GM12878 (cell line): ENCODE measurements around the gene NES. TPM values are rescaled to one million over a fixed set of nuclear protein-coding genes. Genes with fewer than 3 reads are reported as not detected.

Experiments used
- ATAC-seq: fragments of 200-7000 bp; cut with Tn5 transposase; 3 replicates; pipeline ENCODE4 v1.9.1; 2020; ENCODE audit warnings: mild to moderate bottlenecking, moderate library complexity
- BruUV-seq: library from RNA; stranded (reverse); fragments of 400-500 nt; replicated peaks from 2 replicates; lab custom pipeline; 2021; lab: Mats Ljungman, UMichigan
- CTCF ChIA-PET: fragments of 300-600 bp; sonication (Branson Sonifier 250); formaldehyde crosslinking; extraction: SDS; loops from one replicate; lab custom pipeline; 2021; ENCODE audit warnings: inconsistent platforms; lab: Yijun Ruan, JAX
- POLR2A ChIA-PET: fragments of 350-600 bp; formaldehyde crosslinking; extraction: SDS; loops from one replicate; lab custom pipeline; 2021; ENCODE audit warnings: inconsistent platforms; lab: Charles Lee
- RAD21 ChIA-PET: fragments of 300-600 bp; sonication (Branson Sonifier 250); formaldehyde crosslinking; loops from one replicate; lab custom pipeline; 2023; ENCODE audit warnings: antibody characterized with exemption; ENCODE audit not compliant: unreplicated experiment; lab: Charles Lee
- SMC1A ChIA-PET: fragments of 300-600 bp; sonication (Branson Sonifier 250); formaldehyde crosslinking; loops from one replicate; lab custom pipeline; 2023; ENCODE audit not compliant: unreplicated experiment, uncharacterized antibody; lab: Charles Lee
- DNase-seq: peaks from one replicate; pipeline ENCODE4 v3.0.0-alpha.2; 2011; ENCODE audit warnings: low read depth, low spot score
- FAIRE-seq: peaks from 3 replicates; lab custom pipeline; 2011; peaks lifted over from hg19 to GRCh38; lab: Jason Lieb, UNC
- H2AFZ ChIP-seq: 2 replicates; pipeline ENCODE4 v1.6.0; 2011; ENCODE audit warnings: low read depth, low read length, control low read depth; ENCODE audit not compliant: control insufficient read depth
- H3K27ac ChIP-seq: 2 replicates; pipeline ENCODE4 v1.5.1; 2011; ENCODE audit warnings: control low read depth; ENCODE audit not compliant: control insufficient read depth, insufficient read depth
- H3K27me3 ChIP-seq, 2 experiments: replicated peaks in 1 of 2; 2 replicates each; pipeline versions ENCODE4 v1.6.0 to v1.6.1; 2011; ENCODE audit warnings: low read length in 1 of 2; ENCODE audit not compliant: control insufficient read depth in 2 of 2, insufficient read depth in 2 of 2
- H3K36me3 ChIP-seq, 2 experiments: 2 replicates each; pipeline ENCODE4 v1.5.1; 2011; ENCODE audit warnings: low read length in 1 of 2; ENCODE audit not compliant: control insufficient read depth in 2 of 2, insufficient read depth in 2 of 2
- H3K4me1 ChIP-seq: 2 replicates; pipeline ENCODE4 v1.6.1; 2011; ENCODE audit warnings: mild to moderate bottlenecking, low read length, moderate library complexity, mixed read lengths; ENCODE audit not compliant: control insufficient read depth, insufficient read depth
- H3K4me2 ChIP-seq: 2 replicates; pipeline ENCODE4 v1.6.0; 2011; ENCODE audit warnings: control low read depth; ENCODE audit not compliant: control insufficient read depth, insufficient read depth
- H3K4me3 ChIP-seq: fragments of 200-600 bp; sonication (generic); 2 replicates; pipeline ENCODE4 v1.5.1; 2016
- H3K79me2 ChIP-seq: 2 replicates; pipeline ENCODE4 v1.6.0; 2011; ENCODE audit warnings: low read length; ENCODE audit not compliant: control insufficient read depth, insufficient read depth
- H3K9ac ChIP-seq: 2 replicates; pipeline ENCODE4 v1.8.0; 2011; ENCODE audit warnings: low read length, control low read depth, mixed read lengths; ENCODE audit not compliant: control insufficient read depth, insufficient read depth
- H3K9me3 ChIP-seq: replicated peaks from 3 replicates; pipeline ENCODE4 v1.5.1; 2011; ENCODE audit warnings: mild to moderate bottlenecking, low read length; ENCODE audit not compliant: control insufficient read depth, insufficient read depth
- H4K20me1 ChIP-seq: 2 replicates; pipeline ENCODE4 v1.6.0; 2011; ENCODE audit not compliant: control insufficient read depth, insufficient read depth
- BACH1 ChIP-seq: fragments of 450-650 bp; IDR thresholded peaks from 2 replicates; pipeline ENCODE4 v1.6.1; 2017; ENCODE audit warnings: mild to moderate bottlenecking, borderline replicate concordance
- CREM ChIP-seq: IDR thresholded peaks from 2 replicates; pipeline ENCODE4 v1.6.1; 2014; ENCODE audit warnings: antibody characterized with exemption, low read depth
- IKZF2 ChIP-seq, 2 experiments: fragments of 450-650 bp; IDR thresholded peaks; 2 replicates each; pipeline ENCODE4 v1.6.1; 2017; ENCODE audit warnings: mild to moderate bottlenecking in 2 of 2, moderate library complexity in 2 of 2
- JUND ChIP-seq: IDR thresholded peaks from 2 replicates; pipeline ENCODE4 v1.6.1; 2012; ENCODE audit warnings: low read depth, mild to moderate bottlenecking, low read length, improper control_type of control experiment, moderate library complexity
- PAX5 ChIP-seq: IDR thresholded peaks from 2 replicates; pipeline ENCODE4 v1.6.1; 2011; ENCODE audit warnings: low read depth, low read length, borderline replicate concordance
- SREBF2 ChIP-seq: IDR thresholded peaks from 2 replicates; pipeline ENCODE4 v1.6.1; 2012; ENCODE audit warnings: mild to moderate bottlenecking, low read length
- ZNF274 ChIP-seq: IDR thresholded peaks from one replicate; pipeline ENCODE4 v1.8.0; 2011; ENCODE audit not compliant: insufficient read length, insufficient read depth
- WGBS: methylation state at CpG from one replicate; pipeline ENCODE4 v1.1.6; 2016; ENCODE audit warnings: low lambda C conversion rate; ENCODE audit not compliant: insufficient replicate concordance, insufficient coverage; ENCODE audit errors: missing lambda C conversion rate; 5-methylcytosine and 5-hydroxymethylcytosine counted together
- in situ Hi-C: fragments of 300-500 bp; cut with MboI; formaldehyde crosslinking; loops from 9 replicates; pipeline ENCODE4 v1.14.3; 2018; ENCODE audit warnings: mixed read lengths
- intact Hi-C: fragments of 100-400 bp; cut with micrococcal nuclease; formaldehyde crosslinking; loops from one replicate; pipeline ENCODE4 v1.14.2; 2022; ENCODE audit not compliant: unreplicated experiment
- polyA plus RNA-seq, 11 experiments: library from polyadenylated mRNA; depleted of rRNA in 4 of 11; unstranded in 6 of 11; stranded (reverse) in 5 of 11; fragments of >200 nt; fragmentation: Nextera tagmentation in 4 of 11; fragmentation: Illumina TruSeq in 1 of 11; extraction: Ambion mirVana in 4 of 11; extraction: Trizol in 1 of 11; gene quantifications; 1 replicate in 1 of 11; 2 replicates in 10 of 11; pipeline versions ENCODE4 v1.2.1 to v1.2.3, GENCODE V29; 2011 to 2016; ENCODE audit warnings: inconsistent platforms in 2 of 11, missing spikeins in 2 of 11, low read depth in 1 of 11
- total RNA-seq, 4 experiments: library from RNA; depleted of rRNA in 3 of 4; stranded (reverse); fragments of >200 nt in 3 of 4; fragmentation: Illumina TruSeq in 1 of 4; extraction: Trizol in 1 of 4; gene quantifications; 2 replicates each; pipeline versions ENCODE4 v1.2.1 to v1.2.3, GENCODE V29; 2013 to 2021
- TF ChIP-seq, protein P1 (sequence below): fragments of 450-650 bp; IDR thresholded peaks from 2 replicates; pipeline ENCODE4 v1.6.1; 2017; ENCODE audit warnings: mild to moderate bottlenecking, moderate library complexity

NES gene
- total and polyA plus RNA-seq, 10 of the 15 experiments (the other 5 are each of a cell fraction or from before 2014, with no cell fraction given) = under 0.01 to 0.15 (median 0.02) TPM; not detected in 4

DNA sequence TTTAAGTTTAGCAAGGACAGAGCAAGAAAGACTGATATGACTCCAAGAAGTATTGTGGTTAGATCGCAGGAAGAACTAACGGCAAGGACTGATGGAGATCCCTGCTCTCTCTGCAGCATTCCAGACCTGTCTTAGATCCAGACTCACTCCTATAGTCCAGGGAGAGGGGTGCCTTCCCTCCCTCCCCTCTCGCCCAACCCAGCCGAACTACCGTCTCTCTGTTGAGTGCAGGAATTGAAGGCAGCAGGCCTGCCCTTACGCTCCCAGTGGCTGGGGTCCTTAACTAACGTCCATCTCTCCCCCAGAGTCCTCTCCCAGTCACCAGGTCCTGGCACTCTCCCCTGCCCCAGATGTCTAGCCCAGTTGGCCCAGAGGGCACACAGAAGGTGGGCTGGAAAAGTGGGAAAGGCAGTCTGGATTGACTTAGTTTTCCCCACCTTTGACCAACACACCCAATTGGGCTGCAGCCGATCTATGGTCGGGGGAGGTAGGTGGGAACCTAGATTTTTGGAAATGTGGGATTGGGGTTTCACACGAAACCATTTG is 27.0 kb upstream of the NES start (continued):
- TF ChIP-seq CREM = no peak
- TF ChIP-seq JUND = no peak

GRCh38 chr1:156703741-156704140 is 26.5 kb upstream of the NES start:
- Histone ChIP-seq H3K79me2 (no peaks in the 10 kb centered on the region), H3K4me1 (peaks cover 6% of the 10 kb centered on the region), H3K27ac (no peak overlapping the region), H3K9ac (no peak overlapping the region), H3K4me3 (no peak overlapping the region), H4K20me1 (no peaks in the 10 kb centered on the region; the same call in 1 of the 2 replicates), H2AFZ (no peak overlapping the region), H3K9me3 (no peaks in the 10 kb centered on the region), H3K4me2 (no peak overlapping the region), H3K36me3 (no peaks in the 10 kb centered on the region), H3K27me3 (peaks cover 10 to 15% of the 10 kb centered on the region in 2 experiments)
- ChIA-PET CTCF (interaction anchor here (1.4 to 9.5 kb wide), 4 partner anchors 9 to 43 kb away, joined by 3 to 157 read pairs (median 8); no protein-coding TSS in a partner anchor), SMC1A (interaction anchor here (1.0 to 1.1 kb wide), 3 partner anchors 14 to 18 kb away, joined by 3 to 6 read pairs (median 3); no protein-coding TSS in a partner anchor), POLR2A (interaction anchor here (0.5 to 0.6 kb wide), 2 partner anchors 10 to 122 kb away, joined by 3 to 4 read pairs; no protein-coding TSS in a partner anchor), RAD21 (interaction anchor here (1.4 to 1.7 kb wide), 2 partner anchors 14 to 22 kb away, joined by 3 to 5 read pairs; no protein-coding TSS in a partner anchor)
- DNase-seq (no peak), ATAC-seq (no peak), FAIRE-seq (no peak)
- 23% methylated on average over 4 of the region's 4 CpGs for WGBS
- BruUV-seq = no TSS peak
- intact Hi-C loops (no loop called here), in situ Hi-C loops (no loop called here)
- TF ChIP-seq PAX5 = no peak
- TF ChIP-seq ZNF274 = no peak
- TF ChIP-seq, protein P1, sequence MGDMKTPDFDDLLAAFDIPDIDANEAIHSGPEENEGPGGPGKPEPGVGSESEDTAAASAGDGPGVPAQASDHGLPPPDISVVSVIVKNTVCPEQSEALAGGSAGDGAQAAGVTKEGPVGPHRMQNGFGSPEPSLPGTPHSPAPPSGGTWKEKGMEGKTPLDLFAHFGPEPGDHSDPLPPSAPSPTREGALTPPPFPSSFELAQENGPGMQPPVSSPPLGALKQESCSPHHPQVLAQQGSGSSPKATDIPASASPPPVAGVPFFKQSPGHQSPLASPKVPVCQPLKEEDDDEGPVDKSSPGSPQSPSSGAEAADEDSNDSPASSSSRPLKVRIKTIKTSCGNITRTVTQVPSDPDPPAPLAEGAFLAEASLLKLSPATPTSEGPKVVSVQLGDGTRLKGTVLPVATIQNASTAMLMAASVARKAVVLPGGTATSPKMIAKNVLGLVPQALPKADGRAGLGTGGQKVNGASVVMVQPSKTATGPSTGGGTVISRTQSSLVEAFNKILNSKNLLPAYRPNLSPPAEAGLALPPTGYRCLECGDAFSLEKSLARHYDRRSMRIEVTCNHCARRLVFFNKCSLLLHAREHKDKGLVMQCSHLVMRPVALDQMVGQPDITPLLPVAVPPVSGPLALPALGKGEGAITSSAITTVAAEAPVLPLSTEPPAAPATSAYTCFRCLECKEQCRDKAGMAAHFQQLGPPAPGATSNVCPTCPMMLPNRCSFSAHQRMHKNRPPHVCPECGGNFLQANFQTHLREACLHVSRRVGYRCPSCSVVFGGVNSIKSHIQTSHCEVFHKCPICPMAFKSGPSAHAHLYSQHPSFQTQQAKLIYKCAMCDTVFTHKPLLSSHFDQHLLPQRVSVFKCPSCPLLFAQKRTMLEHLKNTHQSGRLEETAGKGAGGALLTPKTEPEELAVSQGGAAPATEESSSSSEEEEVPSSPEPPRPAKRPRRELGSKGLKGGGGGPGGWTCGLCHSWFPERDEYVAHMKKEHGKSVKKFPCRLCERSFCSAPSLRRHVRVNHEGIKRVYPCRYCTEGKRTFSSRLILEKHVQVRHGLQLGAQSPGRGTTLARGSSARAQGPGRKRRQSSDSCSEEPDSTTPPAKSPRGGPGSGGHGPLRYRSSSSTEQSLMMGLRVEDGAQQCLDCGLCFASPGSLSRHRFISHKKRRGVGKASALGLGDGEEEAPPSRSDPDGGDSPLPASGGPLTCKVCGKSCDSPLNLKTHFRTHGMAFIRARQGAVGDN = no peak
- no peak for TF ChIP-seq SREBF2
- no peak for TF ChIP-seq IKZF2 (IDR thresholded peaks at IDR 0.05)
- no peak for TF ChIP-seq BACH1
- TF ChIP-seq, all 136 proteins: peak for 0
